Activated effector memory CD4-positive, alpha-beta T cell treated with anti-CD3 and anti-CD28 coated beads, Interleukin-2, amount 50 U/mL, for 16 hours (primary cell): ENCODE data around the gene SLCO1C1.
"Not testable (repeated sequence)": the region's sequence is repeated elsewhere in the genome, so short reads cannot be mapped to it uniquely, and the experiment has no call there.

Source experiments
- DNase-seq: peaks from one replicate; pipeline ENCODE4 v3.0.0-alpha.2; 2020

SLCO1C1 gene

GRCh38 chr12:20695232-20695631 is at the start of gene SLCO1C1:
Gene SLCO1C1 (plus strand): TSS chr12:20695332. CDS start chr12:20699577, 4,245 bp downstream.
- no peak for DNase-seq

GRCh38 chr12:20646239-20646827 is 48.8 kb upstream of the SLCO1C1 start:
- no peak for DNase-seq

- no peak for DNase-seq
These were observed 41.3 kb upstream of the SLCO1C1 start for GRCh38 chr12:20653871-20654270.

GRCh38 chr12:20656600-20656999 is 38.5 kb upstream of the SLCO1C1 start:
- DNase-seq = no peak

- no peak for DNase-seq
These were observed 37.6 kb upstream of the SLCO1C1 start for GRCh38 chr12:20657496-20657895.

GRCh38 chr12:20681334-20681733 is 13.8 kb upstream of the SLCO1C1 start:
- no peak for DNase-seq

GRCh38 chr12:20696181-20696905 is 1.2 kb downstream of the SLCO1C1 start:
- DNase-seq = no peak

GRCh38 chr12:20701106-20701505 is 6.0 kb downstream of the SLCO1C1 start:
- DNase-seq = no peak

GRCh38 chr12:20704860-20705259 is 9.7 kb downstream of the SLCO1C1 start:
- DNase-seq = no peak

- no peak for DNase-seq
These were observed 16.7 kb downstream of the SLCO1C1 start for GRCh38 chr12:20711846-20712245.

GRCh38 chr12:20716037-20716436 is 20.9 kb downstream of the SLCO1C1 start:
- no peak for DNase-seq

GRCh38 chr12:20716985-20717384 is 21.9 kb downstream of the SLCO1C1 start:
- DNase-seq = no peak

GRCh38 chr12:20718294-20718693 is 23.2 kb downstream of the SLCO1C1 start:
- DNase-seq = no peak

- no peak for DNase-seq
These were observed 27.0 kb downstream of the SLCO1C1 start for GRCh38 chr12:20722142-20722541.

- no peak for DNase-seq
These were observed 36.1 kb downstream of the SLCO1C1 start for GRCh38 chr12:20731274-20731673.

- no peak for DNase-seq
These were observed 45.8 kb downstream of the SLCO1C1 start for GRCh38 chr12:20740972-20741371.

GRCh38 chr12:20748198-20748597 is 53.1 kb downstream of the SLCO1C1 start:
- no peak for DNase-seq

GRCh38 chr12:20751046-20751445 is 55.9 kb downstream of the SLCO1C1 start:
- no peak for DNase-seq

- no peak for DNase-seq
These were observed 82.3 kb downstream of the SLCO1C1 start for GRCh38 chr12:20777420-20777819.

GRCh38 chr12:20778969-20779368 is 83.8 kb downstream of the SLCO1C1 start:
- no peak for DNase-seq

- not testable (repeated sequence) for DNase-seq
These were observed 84.8 kb downstream of the SLCO1C1 start for GRCh38 chr12:20779971-20780370.

GRCh38 chr12:20783796-20784357 is 88.7 kb downstream of the SLCO1C1 start:
- not testable (repeated sequence) for DNase-seq

GRCh38 chr12:20792971-20793370 is 97.8 kb downstream of the SLCO1C1 start:
- DNase-seq = no peak

- no peak for DNase-seq
These were observed 103.4 kb downstream of the SLCO1C1 start for GRCh38 chr12:20798554-20798953.
